ENCODE data around the gene NEK6. TPM values are rescaled to one million over a fixed set of nuclear protein-coding genes. Genes with fewer than 3 reads are reported as not detected.

NEK6 gene
- total and polyA plus RNA-seq, 7 experiments from 2014 or later, result 0.43 to 32.8 (median 2.3) TPM

GRCh38 chr9:124213396-124213795, 44.4 kb upstream of the NEK6 start:
- Mint-ChIP-seq H3K9me3 (peaks cover 0 to 4% (median 0%) of the 10 kb centered on the region in 11 donors), H3K4me1 (peaks cover 22 to 78% (median 44%) of the 10 kb centered on the region in 7 donors), H3K27ac (no peak overlapping the region), H3K4me3 (no peak overlapping the region), H3K36me3 (peaks cover 0 to 5% (median 0%) of the 10 kb centered on the region in 5 donors), H3K27me3 (no peaks in the 10 kb centered on the region)
- Histone ChIP-seq H3K27me3 (ENCODE audit: control insufficient read depth in 2 of 2, insufficient read depth in 2 of 2, low read length in 2 of 2) (no peaks in the 10 kb centered on the region), H3K4me1 (ENCODE audit: control insufficient read depth in 2 of 2, insufficient read depth in 2 of 2, low read length in 2 of 2) (peaks cover 16 to 58% of the 10 kb centered on the region in 2 donors), H3K9me3 (ENCODE audit: control insufficient read depth in 2 of 3, low read length in 3 of 3) (no peaks in the 10 kb centered on the region), H3K36me3 (ENCODE audit: control insufficient read depth in 2 of 3, insufficient read depth in 3 of 3, low read length in 3 of 3) (no peaks in the 10 kb centered on the region), H3K27ac (ENCODE audit: low read depth, low read length) (no peak overlapping the region), H3K4me3 (ENCODE audit: low read length) (no peak overlapping the region)
- ChIA-PET POLR2A (no interaction called here), CTCF (no interaction called here)
- intact Hi-C loops (cut with micrococcal nuclease), result no loop called here
- no peak for ATAC-seq
- DNase-seq, result no peak

GRCh38 chr9:124214116-124214515, 43.6 kb upstream of the NEK6 start:
- H3K36me3 ChIP-seq (ENCODE audit: control insufficient read depth in 2 of 3, insufficient read depth in 3 of 3, low read length in 3 of 3), result no peaks in the 10 kb centered on the region
- H3K27me3 ChIP-seq (ENCODE audit: control insufficient read depth in 2 of 2, insufficient read depth in 2 of 2, low read length in 2 of 2), result no peaks in the 10 kb centered on the region
- Mint-ChIP-seq H3K27ac (peak overlapping the region in 1 of 9 donors; percentile 53), H3K4me1 (peaks cover 14 to 78% (median 38%) of the 10 kb centered on the region in 7 donors), H3K36me3 (no peaks in the 10 kb centered on the region), H3K4me3 (peak overlapping the region in 2 of 10 donors; percentile 12 to 26), H3K27me3 (no peaks in the 10 kb centered on the region), H3K9me3 (no peaks in the 10 kb centered on the region)
- no peak overlapping the region for H3K4me3 ChIP-seq (ENCODE audit: low read length)
- no peak overlapping the region for H3K27ac ChIP-seq (ENCODE audit: low read depth, low read length)
- no peaks in the 10 kb centered on the region for H3K9me3 ChIP-seq (ENCODE audit: control insufficient read depth in 2 of 3, low read length in 3 of 3)
- intact Hi-C loops (cut with micrococcal nuclease), result no loop called here
- DNase-seq, result no peak
- peaks cover 16 to 58% of the 10 kb centered on the region in 2 donors for H3K4me1 ChIP-seq (ENCODE audit: control insufficient read depth in 2 of 2, insufficient read depth in 2 of 2, low read length in 2 of 2)
- POLR2A ChIA-PET, result no interaction called here
- CTCF ChIA-PET, result no interaction called here
- no peak for ATAC-seq

- no peaks in the 10 kb centered on the region for H3K36me3 Mint-ChIP-seq
- DNase-seq (no peak), ATAC-seq (no peak)
- peaks cover 16 to 58% of the 10 kb centered on the region in 2 donors for H3K4me1 ChIP-seq (ENCODE audit: control insufficient read depth in 2 of 2, insufficient read depth in 2 of 2, low read length in 2 of 2)
- POLR2A ChIA-PET, result no interaction called here
- intact Hi-C loops (cut with micrococcal nuclease), result no loop called here
- H3K36me3 ChIP-seq (ENCODE audit: control insufficient read depth in 2 of 3, insufficient read depth in 3 of 3, low read length in 3 of 3), result no peaks in the 10 kb centered on the region
- peak overlapping the region in 2 of 10 donors; percentile 26 to 53 for H3K4me3 Mint-ChIP-seq
- peaks cover 13 to 74% (median 38%) of the 10 kb centered on the region in 7 donors for H3K4me1 Mint-ChIP-seq
- CTCF ChIA-PET, result no interaction called here
- H3K27me3 ChIP-seq (ENCODE audit: control insufficient read depth in 2 of 2, insufficient read depth in 2 of 2, low read length in 2 of 2), result no peaks in the 10 kb centered on the region
- H3K27ac ChIP-seq (ENCODE audit: low read depth, low read length), result no peak overlapping the region
- H3K9me3 Mint-ChIP-seq, result no peaks in the 10 kb centered on the region
- peak overlapping the region in 1 of 9 donors; percentile 53 for H3K27ac Mint-ChIP-seq
- no peaks in the 10 kb centered on the region for H3K9me3 ChIP-seq (ENCODE audit: control insufficient read depth in 2 of 3, low read length in 3 of 3)
- no peaks in the 10 kb centered on the region for H3K27me3 Mint-ChIP-seq
- no peak overlapping the region for H3K4me3 ChIP-seq (ENCODE audit: low read length)
Observed at GRCh38 chr9:124214596-124215367, 43.0 kb upstream of the NEK6 start.

- ATAC-seq, result no peak
- Mint-ChIP-seq H3K9me3 (no peaks in the 10 kb centered on the region), H3K27ac (peak overlapping the region in 1 of 9 donors; percentile 43), H3K4me3 (no peak overlapping the region), H3K27me3 (no peaks in the 10 kb centered on the region), H3K4me1 (peaks cover 13 to 75% (median 38%) of the 10 kb centered on the region in 7 donors), H3K36me3 (no peaks in the 10 kb centered on the region)
- CTCF ChIA-PET, result no interaction called here
- peaks cover 16 to 58% of the 10 kb centered on the region in 2 donors for H3K4me1 ChIP-seq (ENCODE audit: control insufficient read depth in 2 of 2, insufficient read depth in 2 of 2, low read length in 2 of 2)
- H3K4me3 ChIP-seq (ENCODE audit: low read length), result no peak overlapping the region
- H3K36me3 ChIP-seq (ENCODE audit: control insufficient read depth in 2 of 3, insufficient read depth in 3 of 3, low read length in 3 of 3), result no peaks in the 10 kb centered on the region
- intact Hi-C loops (cut with micrococcal nuclease), result no loop called here
- H3K27me3 ChIP-seq (ENCODE audit: control insufficient read depth in 2 of 2, insufficient read depth in 2 of 2, low read length in 2 of 2), result no peaks in the 10 kb centered on the region
- H3K9me3 ChIP-seq (ENCODE audit: control insufficient read depth in 2 of 3, low read length in 3 of 3), result no peaks in the 10 kb centered on the region
- no peak overlapping the region for H3K27ac ChIP-seq (ENCODE audit: low read depth, low read length)
- DNase-seq, result no peak
- POLR2A ChIA-PET, result no interaction called here
Observed at GRCh38 chr9:124215368-124215910, 42.3 kb upstream of the NEK6 start.

- no peaks in the 10 kb centered on the region for H3K9me3 ChIP-seq (ENCODE audit: control insufficient read depth in 2 of 3, low read length in 3 of 3)
- peak overlapping the region; percentile 1 for H3K4me3 ChIP-seq (ENCODE audit: low read length)
- Mint-ChIP-seq H3K27ac (peak overlapping the region in 2 of 9 donors; percentile 1 to 75), H3K4me1 (peaks cover 13 to 75% (median 38%) of the 10 kb centered on the region in 7 donors), H3K36me3 (no peaks in the 10 kb centered on the region), H3K27me3 (peaks cover 0 to 3% (median 0%) of the 10 kb centered on the region in 5 donors), H3K4me3 (peak overlapping the region in 4 of 10 donors; percentile 56 to 78 (median 65)), H3K9me3 (no peaks in the 10 kb centered on the region)
- ATAC-seq (no peak), DNase-seq (no peak)
- intact Hi-C loops (cut with micrococcal nuclease), result loop anchor here in 1 of 2 donors (1.0 kb wide), 1 partner anchor 14 kb away; no protein-coding TSS in a partner anchor
- no peaks in the 10 kb centered on the region for H3K36me3 ChIP-seq (ENCODE audit: control insufficient read depth in 2 of 3, insufficient read depth in 3 of 3, low read length in 3 of 3)
- H3K4me1 ChIP-seq (ENCODE audit: control insufficient read depth in 2 of 2, insufficient read depth in 2 of 2, low read length in 2 of 2), result peaks cover 16 to 58% of the 10 kb centered on the region in 2 donors
- POLR2A ChIA-PET, result no interaction called here
- CTCF ChIA-PET, result no interaction called here
- no peaks in the 10 kb centered on the region for H3K27me3 ChIP-seq (ENCODE audit: control insufficient read depth in 2 of 2, insufficient read depth in 2 of 2, low read length in 2 of 2)
- no peak overlapping the region for H3K27ac ChIP-seq (ENCODE audit: low read depth, low read length)
Observed at GRCh38 chr9:124215956-124216355, 41.8 kb upstream of the NEK6 start.

GRCh38 chr9:124216474-124217176, 41.1 kb upstream of the NEK6 start:
- Mint-ChIP-seq H3K27me3 (peaks cover 0 to 3% (median 0%) of the 10 kb centered on the region in 5 donors), H3K4me3 (peak overlapping the region; percentile 33 to 78 (median 60)), H3K9me3 (peaks cover 0 to 5% (median 0%) of the 10 kb centered on the region in 11 donors), H3K36me3 (no peaks in the 10 kb centered on the region), H3K27ac (peak overlapping the region in 8 of 9 donors; percentile 1 to 75 (median 38)), H3K4me1 (peaks cover 13 to 75% (median 38%) of the 10 kb centered on the region in 7 donors)
- DNase-seq (peak in 2 of 9 donors; percentile 10 to 67), ATAC-seq (peak; percentile 56)
- no peak overlapping the region for H3K27ac ChIP-seq (ENCODE audit: low read depth, low read length)
- H3K4me3 ChIP-seq (ENCODE audit: low read length), result peak overlapping the region; percentile 1
- ChIA-PET POLR2A (no interaction called here), CTCF (no interaction called here)
- H3K4me1 ChIP-seq (ENCODE audit: control insufficient read depth in 2 of 2, insufficient read depth in 2 of 2, low read length in 2 of 2), result peaks cover 16 to 58% of the 10 kb centered on the region in 2 donors
- H3K36me3 ChIP-seq (ENCODE audit: control insufficient read depth in 2 of 3, insufficient read depth in 3 of 3, low read length in 3 of 3), result no peaks in the 10 kb centered on the region
- H3K27me3 ChIP-seq (ENCODE audit: control insufficient read depth in 2 of 2, insufficient read depth in 2 of 2, low read length in 2 of 2), result no peaks in the 10 kb centered on the region
- H3K9me3 ChIP-seq (ENCODE audit: control insufficient read depth in 2 of 3, low read length in 3 of 3), result no peaks in the 10 kb centered on the region
- intact Hi-C loops (cut with micrococcal nuclease), result loop anchor here in 1 of 2 donors (1.0 kb wide), 1 partner anchor 14 kb away; no protein-coding TSS in a partner anchor
